CD8-positive, alpha-beta memory T cell (primary cell): Measurements from ENCODE around the gene GARRE1. TPM values are rescaled to one million over a fixed set of nuclear protein-coding genes. Genes with fewer than 3 reads are reported as not detected.

Experiments
- CTCF ChIA-PET: fragments of 350-600 bp; sonication (Branson Sonifier 250); formaldehyde crosslinking; loops from one replicate; lab custom pipeline; 2021; ENCODE audit warnings: antibody characterized with exemption; lab: Charles Lee
- POLR2A ChIA-PET: fragments of 350-600 bp; sonication (Branson Sonifier 250); formaldehyde crosslinking; loops from one replicate; lab custom pipeline; 2021; ENCODE audit warnings: antibody characterized with exemption; lab: Charles Lee
- DNase-seq, 5 donors: peaks; one replicate each; pipeline versions ENCODE4 v3.0.0 to v3.0.0-alpha.2; 2020 to 2022; ENCODE audit warnings: mixed read lengths in 1 of 5
- H3K27ac ChIP-seq: one replicate; pipeline ENCODE4 v1.7.0; 2013; ENCODE audit warnings: low read depth, mild to moderate bottlenecking, low read length, moderate library complexity
- H3K27me3 ChIP-seq: 2 replicates; pipeline ENCODE4 v1.7.0; 2013; ENCODE audit warnings: low read length, mild to moderate bottlenecking; ENCODE audit not compliant: insufficient read depth, poor library complexity, severe bottlenecking
- H3K36me3 ChIP-seq: 2 replicates; pipeline ENCODE4 v1.7.0; 2013; ENCODE audit warnings: mild to moderate bottlenecking, low read length, moderate library complexity; ENCODE audit not compliant: insufficient read depth
- H3K4me1 ChIP-seq: 2 replicates; pipeline ENCODE4 v1.7.0; 2013; ENCODE audit warnings: mild to moderate bottlenecking, low read length, moderate library complexity; ENCODE audit not compliant: insufficient read depth
- H3K4me3 ChIP-seq: 2 replicates; pipeline ENCODE4 v1.7.0; 2013; ENCODE audit warnings: mild to moderate bottlenecking, low read length
- H3K9me3 ChIP-seq: 2 replicates; pipeline ENCODE4 v1.7.0; 2013; ENCODE audit warnings: mild to moderate bottlenecking, low read length
- H3K27ac Mint-ChIP-seq, 8 donors: one replicate each; pipeline ENCODE4 v1.8.0; 2020 to 2021; ENCODE audit warnings: mixed read lengths in 8 of 8, mild to moderate bottlenecking in 6 of 8, inconsistent platforms in 3 of 8, moderate library complexity in 3 of 8
- H3K27me3 Mint-ChIP-seq, 2 donors: one replicate each; pipeline ENCODE4 v1.8.0; 2020 to 2021; ENCODE audit warnings: mixed read lengths in 2 of 2, mild to moderate bottlenecking in 1 of 2, moderate library complexity in 1 of 2
- H3K36me3 Mint-ChIP-seq, 3 donors: one replicate each; pipeline ENCODE4 v1.8.0; 2020 to 2021; ENCODE audit warnings: mixed read lengths in 3 of 3, inconsistent platforms in 1 of 3, mild to moderate bottlenecking in 1 of 3
- H3K4me1 Mint-ChIP-seq, 3 donors: one replicate each; pipeline ENCODE4 v1.8.0; 2020 to 2021; ENCODE audit warnings: mixed read lengths in 3 of 3, inconsistent platforms in 1 of 3, mild to moderate bottlenecking in 1 of 3
- H3K4me3 Mint-ChIP-seq, 7 donors: one replicate each; pipeline ENCODE4 v1.8.0; 2020 to 2021; ENCODE audit warnings: mixed read lengths in 7 of 7, mild to moderate bottlenecking in 6 of 7, moderate library complexity in 4 of 7, inconsistent platforms in 2 of 7
- H3K9me3 Mint-ChIP-seq, 5 donors: one replicate each; pipeline ENCODE4 v1.8.0; 2020 to 2022; ENCODE audit warnings: mixed read lengths in 5 of 5, mild to moderate bottlenecking in 3 of 5, moderate library complexity in 2 of 5, inconsistent platforms in 1 of 5
- polyA plus RNA-seq: library from polyadenylated mRNA; unstranded; fragments of 300-500 nt; fragmentation: Illumina TruSeq; gene quantifications from one replicate; pipeline ENCODE4 v1.2.3, GENCODE V29; 2021
- total RNA-seq, 2 experiments: library from RNA; stranded (reverse); gene quantifications; one replicate each; pipeline ENCODE4 v1.2.3, GENCODE V29; 2021

GARRE1 gene
- total and polyA plus RNA-seq, 3 experiments from 2014 or later, result 6.1 to 13.5 (median 12.1) TPM

GRCh38 chr19:34225659-34226015 lies 28.7 kb upstream of the GARRE1 start:
- CTCF ChIA-PET, result no interaction called here
- Histone ChIP-seq H3K4me3 (no peak overlapping the region), H3K27ac (no peak overlapping the region), H3K36me3 (peaks cover 57% of the 10 kb centered on the region), H3K9me3 (no peaks in the 10 kb centered on the region), H3K4me1 (peaks cover 13% of the 10 kb centered on the region), H3K27me3 (no peaks in the 10 kb centered on the region)
- Mint-ChIP-seq H3K4me3 (peak overlapping the region in 1 of 7 donors; percentile 41), H3K9me3 (no peaks in the 10 kb centered on the region), H3K27me3 (no peaks in the 10 kb centered on the region), H3K36me3 (peaks cover 9 to 90% (median 43%) of the 10 kb centered on the region in 3 donors), H3K27ac (peak overlapping the region in 6 of 8 donors; percentile 23 to 87 (median 53)), H3K4me1 (peaks cover 31 to 51% (median 45%) of the 10 kb centered on the region in 3 donors)
- POLR2A ChIA-PET, result interaction anchor here (0.7 to 1.3 kb wide), 3 partner anchors 53 to 112 kb away, joined by 3 to 9 read pairs (median 3); partner anchors contain the start of gene LSM14A
- no peak for DNase-seq

- ChIA-PET POLR2A (interaction anchor here (0.7 to 1.3 kb wide), 3 partner anchors 53 to 112 kb away, joined by 3 to 9 read pairs (median 3); partner anchors contain the start of gene LSM14A), CTCF (interaction anchor here (1.0 kb wide), 1 partner anchor 24 kb away, joined by 3 read pairs; no protein-coding TSS in a partner anchor)
- peaks cover 8 to 91% (median 43%) of the 10 kb centered on the region in 3 donors for H3K36me3 Mint-ChIP-seq
- Histone ChIP-seq H3K27ac (no peak overlapping the region), H3K4me1 (peaks cover 11% of the 10 kb centered on the region), H3K27me3 (no peaks in the 10 kb centered on the region), H3K9me3 (no peaks in the 10 kb centered on the region), H3K36me3 (peaks cover 54% of the 10 kb centered on the region), H3K4me3 (no peak overlapping the region)
- peak overlapping the region in 7 of 8 donors; percentile 15 to 69 (median 53) for H3K27ac Mint-ChIP-seq
- no peaks in the 10 kb centered on the region for H3K9me3 Mint-ChIP-seq
- H3K4me1 Mint-ChIP-seq, result peaks cover 30 to 50% (median 43%) of the 10 kb centered on the region in 3 donors
- no peak for DNase-seq
- no peak overlapping the region for H3K4me3 Mint-ChIP-seq
- H3K27me3 Mint-ChIP-seq, result no peaks in the 10 kb centered on the region
Observed at GRCh38 chr19:34226036-34226435, 28.3 kb upstream of the GARRE1 start.

GRCh38 chr19:34228347-34228746 lies 26.0 kb upstream of the GARRE1 start:
- POLR2A ChIA-PET, result interaction anchor here (0.6 kb wide), 1 partner anchor 153 kb away, joined by 3 read pairs; no protein-coding TSS in a partner anchor

GRCh38 chr19:34228762-34229161 lies 25.6 kb upstream of the GARRE1 start:
- Mint-ChIP-seq H3K27me3 (no peaks in the 10 kb centered on the region), H3K4me1 (peaks cover 34 to 45% (median 44%) of the 10 kb centered on the region in 3 donors), H3K27ac (peak overlapping the region in 2 of 8 donors; percentile 3 to 43), H3K36me3 (peaks cover 0 to 69% (median 32%) of the 10 kb centered on the region in 3 donors), H3K9me3 (no peaks in the 10 kb centered on the region), H3K4me3 (no peak overlapping the region)
- CTCF ChIA-PET, result interaction anchor here (1.0 kb wide), 1 partner anchor 32 kb away, joined by 3 read pairs; no protein-coding TSS in a partner anchor
- Histone ChIP-seq H3K4me3 (no peak overlapping the region), H3K27me3 (no peaks in the 10 kb centered on the region), H3K9me3 (no peaks in the 10 kb centered on the region), H3K4me1 (peaks cover 16% of the 10 kb centered on the region), H3K27ac (no peak overlapping the region), H3K36me3 (peaks cover 27% of the 10 kb centered on the region)
- DNase-seq, result no peak
- POLR2A ChIA-PET, result no interaction called here

More at GRCh38 chr19:34228347-34228746, 26.0 kb upstream of the GARRE1 start:
- Histone ChIP-seq H3K36me3 (peaks cover 31% of the 10 kb centered on the region), H3K4me1 (peaks cover 16% of the 10 kb centered on the region), H3K27me3 (no peaks in the 10 kb centered on the region), H3K4me3 (no peak overlapping the region), H3K27ac (no peak overlapping the region), H3K9me3 (no peaks in the 10 kb centered on the region)
- CTCF ChIA-PET, result interaction anchor here (1.0 kb wide), 1 partner anchor 33 kb away, joined by 3 read pairs; no protein-coding TSS in a partner anchor
- no peak for DNase-seq
- peaks cover 2 to 74% (median 35%) of the 10 kb centered on the region in 3 donors for H3K36me3 Mint-ChIP-seq
- no peak overlapping the region for H3K4me3 Mint-ChIP-seq
- no peaks in the 10 kb centered on the region for H3K9me3 Mint-ChIP-seq
- peaks cover 37 to 49% (median 47%) of the 10 kb centered on the region in 3 donors for H3K4me1 Mint-ChIP-seq
- no peaks in the 10 kb centered on the region for H3K27me3 Mint-ChIP-seq
- H3K27ac Mint-ChIP-seq, result peak overlapping the region in 1 of 8 donors; percentile 12

GRCh38 chr19:34229721-34230120 lies 24.6 kb upstream of the GARRE1 start:
- no peaks in the 10 kb centered on the region for H3K27me3 Mint-ChIP-seq
- H3K9me3 Mint-ChIP-seq, result no peaks in the 10 kb centered on the region
- H3K4me1 Mint-ChIP-seq, result peaks cover 30 to 40% (median 37%) of the 10 kb centered on the region in 3 donors
- ChIA-PET POLR2A (no interaction called here), CTCF (no interaction called here)
- no peak overlapping the region for H3K4me3 Mint-ChIP-seq
- H3K36me3 Mint-ChIP-seq, result peaks cover 0 to 61% (median 30%) of the 10 kb centered on the region in 3 donors
- Histone ChIP-seq H3K4me1 (peaks cover 16% of the 10 kb centered on the region), H3K27me3 (no peaks in the 10 kb centered on the region), H3K9me3 (no peaks in the 10 kb centered on the region), H3K4me3 (no peak overlapping the region), H3K36me3 (peaks cover 26% of the 10 kb centered on the region), H3K27ac (no peak overlapping the region)
- DNase-seq, result no peak
- peak overlapping the region in 3 of 8 donors; percentile 13 to 47 (median 26) for H3K27ac Mint-ChIP-seq

- CTCF ChIA-PET, result no interaction called here
- peaks cover 0 to 51% (median 22%) of the 10 kb centered on the region in 3 donors for H3K36me3 Mint-ChIP-seq
- peaks cover 26% of the 10 kb centered on the region for H3K36me3 ChIP-seq
Observed at GRCh38 chr19:34230820-34231219, 23.5 kb upstream of the GARRE1 start.

GRCh38 chr19:34231439-34231838 lies 22.9 kb upstream of the GARRE1 start:
- Histone ChIP-seq H3K4me3 (no peak overlapping the region), H3K36me3 (peaks cover 22% of the 10 kb centered on the region), H3K27me3 (no peaks in the 10 kb centered on the region), H3K27ac (no peak overlapping the region), H3K4me1 (peaks cover 6% of the 10 kb centered on the region), H3K9me3 (no peaks in the 10 kb centered on the region)
- peak overlapping the region in 5 of 8 donors; percentile 17 to 61 (median 19) for H3K27ac Mint-ChIP-seq
- H3K4me1 Mint-ChIP-seq, result peaks cover 17 to 24% (median 20%) of the 10 kb centered on the region in 3 donors
- H3K36me3 Mint-ChIP-seq, result peaks cover 0 to 45% (median 22%) of the 10 kb centered on the region in 3 donors
- CTCF ChIA-PET, result no interaction called here
- no peak for DNase-seq
- H3K27me3 Mint-ChIP-seq, result no peaks in the 10 kb centered on the region
- POLR2A ChIA-PET, result no interaction called here
- H3K4me3 Mint-ChIP-seq, result no peak overlapping the region
- no peaks in the 10 kb centered on the region for H3K9me3 Mint-ChIP-seq

More at GRCh38 chr19:34230820-34231219, 23.5 kb upstream of the GARRE1 start:
- Histone ChIP-seq H3K27me3 (no peaks in the 10 kb centered on the region), H3K27ac (no peak overlapping the region), H3K4me1 (peaks cover 12% of the 10 kb centered on the region), H3K9me3 (no peaks in the 10 kb centered on the region), H3K4me3 (no peak overlapping the region)
- DNase-seq, result no peak
- H3K4me3 Mint-ChIP-seq, result no peak overlapping the region
- H3K4me1 Mint-ChIP-seq, result peaks cover 21 to 29% (median 26%) of the 10 kb centered on the region in 3 donors
- H3K27ac Mint-ChIP-seq, result peak overlapping the region in 1 of 8 donors; percentile 19
- H3K9me3 Mint-ChIP-seq, result no peaks in the 10 kb centered on the region
- no peaks in the 10 kb centered on the region for H3K27me3 Mint-ChIP-seq
- POLR2A ChIA-PET, result interaction anchor here (0.6 kb wide), 1 partner anchor 37 kb away, joined by 3 read pairs; no protein-coding TSS in a partner anchor
